NB4 (cell line): ENCODE data around the gene RREB1.
A peak's percentile ranks its signal among the peaks of the same experiment; 100 is the strongest.

Experiments
- MAX ChIP-seq: IDR thresholded peaks from 2 replicates; pipeline ENCODE4 v1.6.1; 2011; ENCODE audit warnings: low read depth, low read length
- MYC ChIP-seq: IDR thresholded peaks from 2 replicates; pipeline ENCODE4 v1.6.1; 2011; ENCODE audit warnings: low read depth, low read length
- POLR2A ChIP-seq: IDR thresholded peaks from 2 replicates; pipeline ENCODE4 v1.6.1; 2011; ENCODE audit warnings: mild to moderate bottlenecking; ENCODE audit not compliant: insufficient read length; ENCODE audit errors: extremely low read depth
- TF ChIP-seq, protein P1 (sequence below): IDR thresholded peaks from one replicate; pipeline ENCODE4 v1.5.1; 2012; ENCODE audit warnings: low read depth, low read length

DNA sequence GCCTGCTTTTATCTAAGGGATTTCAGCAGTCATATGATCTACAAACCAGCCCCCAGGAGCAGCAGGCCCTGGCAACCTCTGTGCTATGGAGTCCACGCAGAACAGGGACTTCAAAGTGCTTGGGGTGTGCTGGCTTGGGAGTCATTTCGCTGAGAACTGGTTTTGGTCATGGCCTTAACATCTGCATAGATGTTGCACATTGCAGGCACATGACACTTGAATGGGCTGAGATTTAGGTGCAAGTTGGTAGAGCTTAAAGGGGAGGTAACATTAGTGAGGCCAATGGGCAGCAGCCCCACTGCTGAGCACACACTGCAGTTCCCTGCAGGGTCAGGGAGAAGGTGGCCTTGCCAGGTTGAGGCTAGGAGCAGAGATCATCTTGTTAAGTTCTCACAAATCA, 43.6 kb downstream of the RREB1 start:
- TF ChIP-seq, protein P1, sequence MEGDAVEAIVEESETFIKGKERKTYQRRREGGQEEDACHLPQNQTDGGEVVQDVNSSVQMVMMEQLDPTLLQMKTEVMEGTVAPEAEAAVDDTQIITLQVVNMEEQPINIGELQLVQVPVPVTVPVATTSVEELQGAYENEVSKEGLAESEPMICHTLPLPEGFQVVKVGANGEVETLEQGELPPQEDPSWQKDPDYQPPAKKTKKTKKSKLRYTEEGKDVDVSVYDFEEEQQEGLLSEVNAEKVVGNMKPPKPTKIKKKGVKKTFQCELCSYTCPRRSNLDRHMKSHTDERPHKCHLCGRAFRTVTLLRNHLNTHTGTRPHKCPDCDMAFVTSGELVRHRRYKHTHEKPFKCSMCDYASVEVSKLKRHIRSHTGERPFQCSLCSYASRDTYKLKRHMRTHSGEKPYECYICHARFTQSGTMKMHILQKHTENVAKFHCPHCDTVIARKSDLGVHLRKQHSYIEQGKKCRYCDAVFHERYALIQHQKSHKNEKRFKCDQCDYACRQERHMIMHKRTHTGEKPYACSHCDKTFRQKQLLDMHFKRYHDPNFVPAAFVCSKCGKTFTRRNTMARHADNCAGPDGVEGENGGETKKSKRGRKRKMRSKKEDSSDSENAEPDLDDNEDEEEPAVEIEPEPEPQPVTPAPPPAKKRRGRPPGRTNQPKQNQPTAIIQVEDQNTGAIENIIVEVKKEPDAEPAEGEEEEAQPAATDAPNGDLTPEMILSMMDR = no peak
- TF ChIP-seq MYC = no peak; the same call in 1 of the 2 replicates
- TF ChIP-seq MAX = peak; percentile 17; the same call in 1 of the 2 replicates
- no peak for TF ChIP-seq POLR2A
